Measurements from ENCODE around the gene POLR3E. TPM values are rescaled to one million over a fixed set of nuclear protein-coding genes. Genes with fewer than 3 reads are reported as not detected.

Gene POLR3E
- total and polyA plus RNA-seq, 2 donors (not counting 1 experiment from before 2014, with no cell fraction given), result 97.1 to 98.4 TPM

DNA sequence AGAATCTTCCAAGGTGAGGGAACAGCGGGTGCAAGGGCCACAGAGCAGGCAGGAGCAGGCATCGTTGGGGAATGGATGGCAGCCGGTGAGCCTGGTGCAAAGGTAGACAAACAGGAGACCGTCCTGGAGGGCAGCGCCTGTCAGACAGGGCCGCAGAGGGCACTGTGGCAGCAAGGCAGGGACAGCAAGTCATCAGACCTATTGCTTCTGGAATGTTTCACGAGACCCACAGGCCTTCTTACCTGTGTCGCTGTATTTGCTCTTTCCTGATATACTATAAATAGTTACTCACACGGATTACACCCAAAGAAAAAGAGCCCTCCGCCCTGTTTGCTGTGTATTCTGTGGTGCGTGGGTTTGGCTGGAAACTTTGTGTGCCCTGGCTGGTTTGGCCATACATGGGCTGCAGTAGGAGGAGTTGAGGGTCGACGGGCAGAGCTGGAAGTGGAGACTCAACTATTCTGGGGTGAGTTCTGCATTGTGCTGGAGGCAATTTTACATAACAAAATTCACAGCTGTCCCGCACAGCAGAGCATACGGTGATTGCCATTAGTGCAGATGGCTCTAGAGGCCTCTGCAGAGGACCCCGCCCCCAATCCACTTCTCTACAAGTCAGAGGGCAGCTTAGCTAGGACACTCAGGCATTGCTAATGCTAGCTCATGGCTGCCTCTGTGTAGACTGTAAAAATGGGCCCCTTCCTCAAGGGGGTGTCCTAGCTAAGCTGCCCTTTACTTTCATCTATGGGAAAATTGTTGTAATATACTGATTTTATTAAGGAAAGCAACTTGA is 18.6 kb upstream of the POLR3E start:
- peaks cover 0 to 5% (median 3%) of the 10 kb centered on the region in 3 donors for H3K9me3 ChIP-seq (ENCODE audit: control extremely low read depth in 1 of 3, control insufficient read depth in 2 of 3, insufficient read depth in 1 of 3, low read length in 2 of 3)
- no peak overlapping the region for H3K4me3 Mint-ChIP-seq
- H3K79me2 ChIP-seq (ENCODE audit: control insufficient read depth, insufficient read depth, low read length), result no peaks in the 10 kb centered on the region
- H3K9ac ChIP-seq (ENCODE audit: low read length), result no peak overlapping the region
- ChIA-PET POLR2A (interaction anchor here (0.7 kb wide), 1 partner anchor 18 kb away, joined by 13 read pairs; the partner anchor contains the start of gene POLR3E), CTCF (interaction anchor here (1.2 kb wide), 1 partner anchor 72 kb away, joined by 3 read pairs; the partner anchor contains the start of gene EEF2K)
- no peak overlapping the region for H3K27ac ChIP-seq (ENCODE audit: low read length in 2 of 2)
- H3K4me2 ChIP-seq (replicated peaks; ENCODE audit: low read depth, low read length, poor library complexity, severe bottlenecking), result no peak overlapping the region
- peaks cover 2 to 32% of the 10 kb centered on the region in 2 experiments for H3K36me3 ChIP-seq (replicated peaks in 1 of 2; ENCODE audit: control extremely low read depth in 1 of 2, control insufficient read depth in 1 of 2, extremely low read depth in 1 of 2, insufficient read depth in 2 of 2, low read length in 1 of 2)
- H3K9me3 Mint-ChIP-seq (ENCODE audit: insufficient read depth), result no peaks in the 10 kb centered on the region
- no peak overlapping the region for H3K4me3 ChIP-seq (ENCODE audit: control extremely low read depth in 1 of 5, extremely low read depth in 1 of 5, insufficient read depth in 1 of 5, low read depth in 2 of 5, low read length in 4 of 5)
- H3K27me3 Mint-ChIP-seq, result no peaks in the 10 kb centered on the region
- TF ChIP-seq, protein P1, sequence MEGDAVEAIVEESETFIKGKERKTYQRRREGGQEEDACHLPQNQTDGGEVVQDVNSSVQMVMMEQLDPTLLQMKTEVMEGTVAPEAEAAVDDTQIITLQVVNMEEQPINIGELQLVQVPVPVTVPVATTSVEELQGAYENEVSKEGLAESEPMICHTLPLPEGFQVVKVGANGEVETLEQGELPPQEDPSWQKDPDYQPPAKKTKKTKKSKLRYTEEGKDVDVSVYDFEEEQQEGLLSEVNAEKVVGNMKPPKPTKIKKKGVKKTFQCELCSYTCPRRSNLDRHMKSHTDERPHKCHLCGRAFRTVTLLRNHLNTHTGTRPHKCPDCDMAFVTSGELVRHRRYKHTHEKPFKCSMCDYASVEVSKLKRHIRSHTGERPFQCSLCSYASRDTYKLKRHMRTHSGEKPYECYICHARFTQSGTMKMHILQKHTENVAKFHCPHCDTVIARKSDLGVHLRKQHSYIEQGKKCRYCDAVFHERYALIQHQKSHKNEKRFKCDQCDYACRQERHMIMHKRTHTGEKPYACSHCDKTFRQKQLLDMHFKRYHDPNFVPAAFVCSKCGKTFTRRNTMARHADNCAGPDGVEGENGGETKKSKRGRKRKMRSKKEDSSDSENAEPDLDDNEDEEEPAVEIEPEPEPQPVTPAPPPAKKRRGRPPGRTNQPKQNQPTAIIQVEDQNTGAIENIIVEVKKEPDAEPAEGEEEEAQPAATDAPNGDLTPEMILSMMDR (IDR thresholded peaks at IDR 0.05), result no peak
- TF ChIP-seq EZH2 (IDR thresholded peaks at IDR 0.05; ENCODE audit: borderline replicate concordance, insufficient read depth, low read depth, low read length, poor library complexity, severe bottlenecking), result no peak
- H2AFZ ChIP-seq (ENCODE audit: insufficient read depth, low read depth, low read length, poor library complexity, severe bottlenecking), result no peak overlapping the region
- intact Hi-C loops (cut with micrococcal nuclease), result no loop called here
- no peaks in the 10 kb centered on the region for H3K4me1 ChIP-seq (ENCODE audit: control insufficient read depth in 2 of 2, insufficient read depth in 2 of 2, low read length in 2 of 2)
- DNase-seq (no peak), ATAC-seq (ENCODE audit: low read depth) (no peak)
- H3K27ac Mint-ChIP-seq, result no peak overlapping the region
- no peaks in the 10 kb centered on the region for H4K20me1 ChIP-seq (ENCODE audit: control insufficient read depth, insufficient read depth, low read length, poor library complexity, severe bottlenecking)
- no peaks in the 10 kb centered on the region for H3K27me3 ChIP-seq (replicated peaks in 1 of 4; ENCODE audit: control extremely low read depth in 1 of 4, control insufficient read depth in 3 of 4, insufficient read depth in 4 of 4, low read length in 3 of 4)
- no peaks in the 10 kb centered on the region for H3K4me1 Mint-ChIP-seq
- WGBS (ENCODE audit: insufficient coverage), result 95% methylated on average over 12 of the region's 16 CpGs

DNA sequence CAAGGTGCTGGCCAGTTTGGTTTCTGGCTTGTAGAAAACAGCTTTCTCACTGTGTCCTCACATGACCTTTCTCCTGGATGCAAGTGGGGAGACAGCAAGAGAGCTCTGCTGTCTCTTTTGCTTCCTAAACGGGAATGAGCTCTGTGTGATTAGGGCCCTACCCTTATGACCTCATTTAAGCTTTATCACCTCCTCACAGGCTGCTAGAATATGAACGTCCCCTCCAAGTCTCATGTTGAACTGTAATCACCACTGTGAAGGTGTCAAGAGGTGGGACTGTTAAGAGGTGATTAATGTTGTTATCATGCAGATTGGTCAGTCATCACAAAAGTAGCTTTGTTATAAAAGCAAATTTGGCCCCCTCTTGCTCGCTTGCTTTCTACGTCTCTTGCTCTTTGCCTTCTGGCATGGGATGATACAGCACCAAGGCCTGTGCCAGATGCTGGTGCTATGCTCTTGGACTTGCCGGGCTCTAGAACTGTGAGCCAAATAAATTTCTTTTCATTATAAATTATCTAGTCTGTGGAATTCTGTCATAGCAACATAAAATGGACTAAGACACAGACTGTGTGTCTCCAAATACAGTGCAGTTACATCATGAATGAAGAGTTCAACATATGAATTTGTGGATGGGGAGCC is 14.8 kb upstream of the POLR3E start:
- Histone ChIP-seq H3K4me3 (ENCODE audit: control extremely low read depth in 1 of 5, extremely low read depth in 1 of 5, insufficient read depth in 1 of 5, low read depth in 2 of 5, low read length in 4 of 5) (no peak overlapping the region), H3K4me2 (replicated peaks; ENCODE audit: low read depth, low read length, poor library complexity, severe bottlenecking) (no peak overlapping the region), H3K36me3 (replicated peaks in 1 of 2; ENCODE audit: control extremely low read depth in 1 of 2, control insufficient read depth in 1 of 2, extremely low read depth in 1 of 2, insufficient read depth in 2 of 2, low read length in 1 of 2) (peaks cover 5 to 30% of the 10 kb centered on the region in 2 experiments), H3K4me1 (ENCODE audit: control insufficient read depth in 2 of 2, insufficient read depth in 2 of 2, low read length in 2 of 2) (no peaks in the 10 kb centered on the region), H2AFZ (ENCODE audit: insufficient read depth, low read depth, low read length, poor library complexity, severe bottlenecking) (no peak overlapping the region), H4K20me1 (ENCODE audit: control insufficient read depth, insufficient read depth, low read length, poor library complexity, severe bottlenecking) (no peaks in the 10 kb centered on the region), H3K9ac (ENCODE audit: low read length) (no peak overlapping the region), H3K79me2 (ENCODE audit: control insufficient read depth, insufficient read depth, low read length) (no peaks in the 10 kb centered on the region), H3K27me3 (replicated peaks in 1 of 4; ENCODE audit: control extremely low read depth in 1 of 4, control insufficient read depth in 3 of 4, insufficient read depth in 4 of 4, low read length in 3 of 4) (no peaks in the 10 kb centered on the region), H3K9me3 (ENCODE audit: control extremely low read depth in 1 of 3, control insufficient read depth in 2 of 3, insufficient read depth in 1 of 3, low read length in 2 of 3) (no peaks in the 10 kb centered on the region), H3K27ac (ENCODE audit: low read length in 2 of 2) (no peak overlapping the region)
- WGBS (ENCODE audit: insufficient coverage), result no CpG with 5 or more reads among the region's 5 CpGs
- intact Hi-C loops (cut with micrococcal nuclease), result no loop called here
- Mint-ChIP-seq H3K4me1 (no peaks in the 10 kb centered on the region), H3K4me3 (no peak overlapping the region), H3K27ac (no peak overlapping the region), H3K9me3 (ENCODE audit: insufficient read depth) (no peaks in the 10 kb centered on the region), H3K27me3 (no peaks in the 10 kb centered on the region)
- no peak for TF ChIP-seq EZH2 (IDR thresholded peaks at IDR 0.05; ENCODE audit: borderline replicate concordance, insufficient read depth, low read depth, low read length, poor library complexity, severe bottlenecking)
- TF ChIP-seq, protein P1 (IDR thresholded peaks at IDR 0.05), result no peak
- ChIA-PET CTCF (no interaction called here), POLR2A (no interaction called here)
- no peak for DNase-seq
- no peak for ATAC-seq (ENCODE audit: low read depth)

Measured in B cell (primary cell).